Progenitor cell of endocrine pancreas (in vitro differentiated cells): Measurements from ENCODE around the gene DNAJC11. TPM values are rescaled to one million over a fixed set of nuclear protein-coding genes. Genes with fewer than 3 reads are reported as not detected.

Experiments
- DNase-seq: peaks from one replicate; pipeline ENCODE4 v3.0.0; 2021; ENCODE audit warnings: low spot score; ENCODE audit not compliant: unreplicated experiment
- H3K27ac Mint-ChIP-seq: 2 replicates; pipeline ENCODE4 v1.8.0; 2021; ENCODE audit warnings: mild to moderate bottlenecking, moderate library complexity, mixed read lengths
- H3K27me3 Mint-ChIP-seq: 2 replicates; pipeline ENCODE4 v1.8.0; 2021; ENCODE audit warnings: mixed read lengths
- H3K36me3 Mint-ChIP-seq: 2 replicates; pipeline ENCODE4 v1.8.0; 2022; ENCODE audit warnings: mixed read lengths; ENCODE audit not compliant: insufficient read depth
- H3K4me1 Mint-ChIP-seq: 2 replicates; pipeline ENCODE4 v1.8.0; 2021; ENCODE audit warnings: low read depth, mixed read lengths
- H3K4me3 Mint-ChIP-seq: 2 replicates; pipeline ENCODE4 v1.8.0; 2021; ENCODE audit warnings: low read depth, mild to moderate bottlenecking, moderate library complexity, mixed read lengths
- H3K9me3 Mint-ChIP-seq: 2 replicates; pipeline ENCODE4 v1.8.0; 2021; ENCODE audit warnings: low read depth, mixed read lengths
- CTCF ChIP-seq: fragments of 200-600 bp; sonication (generic); IDR thresholded peaks from one replicate; pipeline ENCODE4 v1.5.0; 2021; ENCODE audit warnings: antibody characterized with exemption, mild to moderate bottlenecking; ENCODE audit not compliant: unreplicated experiment
- total RNA-seq: library from RNA; stranded (reverse); gene quantifications from 2 replicates; pipeline ENCODE4 v1.2.1, GENCODE V29; 2021

Gene DNAJC11
- total RNA-seq, 1 donor from 2014 or later: 65.8 TPM

- H3K27ac Mint-ChIP-seq: peak overlapping the region; percentile 73
- no peak for TF ChIP-seq CTCF
- no peaks in the 10 kb centered on the region for H3K4me1 Mint-ChIP-seq
- no peaks in the 10 kb centered on the region for H3K9me3 Mint-ChIP-seq
- H3K27me3 Mint-ChIP-seq: no peaks in the 10 kb centered on the region
- H3K36me3 Mint-ChIP-seq: peaks cover 7% of the 10 kb centered on the region
- no peak for DNase-seq
- no peak overlapping the region for H3K4me3 Mint-ChIP-seq
Observed at GRCh38 chr1:6653436-6654290, 48.0 kb downstream of the DNAJC11 start.

- Mint-ChIP-seq H3K9me3 (no peaks in the 10 kb centered on the region), H3K27me3 (no peaks in the 10 kb centered on the region), H3K4me3 (no peak overlapping the region), H3K4me1 (no peaks in the 10 kb centered on the region), H3K36me3 (peaks cover 7% of the 10 kb centered on the region), H3K27ac (peak overlapping the region; percentile 21)
- DNase-seq: no peak
- no peak for TF ChIP-seq CTCF
Observed at GRCh38 chr1:6652986-6653385, 48.6 kb downstream of the DNAJC11 start.

DNA sequence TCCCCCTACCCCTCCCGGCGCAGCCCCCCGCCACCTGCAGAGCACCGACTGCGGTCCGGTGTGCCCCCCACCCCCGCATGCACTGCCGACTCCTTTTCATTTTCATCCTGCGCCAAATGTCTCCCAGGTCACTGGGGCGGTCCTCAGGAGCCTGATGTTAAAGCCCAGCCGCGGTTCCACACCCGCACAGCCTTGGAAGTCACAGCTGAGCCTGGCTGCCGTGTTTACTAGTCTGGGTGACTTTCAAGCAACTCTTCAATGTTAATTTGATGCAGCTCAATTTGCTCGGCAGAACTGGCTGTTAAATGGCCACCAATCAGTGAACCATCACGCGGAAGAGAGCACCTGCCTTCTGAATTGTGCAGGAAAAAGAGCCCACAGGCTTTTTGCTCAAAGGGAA lies 49.7 kb downstream of the DNAJC11 start:
- no peak for DNase-seq
- Mint-ChIP-seq H3K36me3 (peaks cover 8% of the 10 kb centered on the region), H3K9me3 (no peaks in the 10 kb centered on the region), H3K4me3 (no peak overlapping the region), H3K27ac (no peak overlapping the region), H3K27me3 (no peaks in the 10 kb centered on the region), H3K4me1 (no peaks in the 10 kb centered on the region)
- TF ChIP-seq CTCF: no peak

GRCh38 chr1:6648556-6648955 lies 53.1 kb downstream of the DNAJC11 start:
- H3K9me3 Mint-ChIP-seq: no peaks in the 10 kb centered on the region
- no peak for TF ChIP-seq CTCF
- no peaks in the 10 kb centered on the region for H3K4me1 Mint-ChIP-seq
- no peaks in the 10 kb centered on the region for H3K27me3 Mint-ChIP-seq
- H3K36me3 Mint-ChIP-seq: peaks cover 8% of the 10 kb centered on the region
- H3K4me3 Mint-ChIP-seq: no peak overlapping the region
- DNase-seq: no peak
- H3K27ac Mint-ChIP-seq: no peak overlapping the region

- Mint-ChIP-seq H3K27me3 (no peaks in the 10 kb centered on the region), H3K4me1 (no peaks in the 10 kb centered on the region), H3K9me3 (no peaks in the 10 kb centered on the region), H3K36me3 (peaks cover 16% of the 10 kb centered on the region), H3K27ac (no peak overlapping the region), H3K4me3 (no peak overlapping the region)
- TF ChIP-seq CTCF: peak; percentile 67
- no peak for DNase-seq
Observed at GRCh38 chr1:6646499-6647148, 55.0 kb downstream of the DNAJC11 start.
